Mononuclear cell (primary cell): ENCODE measurements around the gene FCHO1. TPM values are rescaled to one million over a fixed set of nuclear protein-coding genes. Genes with fewer than 3 reads are reported as not detected.
"Not testable (repeated sequence)": the region's sequence is repeated elsewhere in the genome, so short reads cannot be mapped to it uniquely, and the experiment has no call there.

Experiments
- H3K27me3 ChIP-seq: 2 replicates; pipeline ENCODE4 v1.6.0; 2011; ENCODE audit warnings: low read length, control low read depth; ENCODE audit not compliant: insufficient read depth
- H3K4me1 ChIP-seq: 2 replicates; pipeline ENCODE4 v1.5.1; 2011; ENCODE audit warnings: mild to moderate bottlenecking, low read length, control low read depth; ENCODE audit not compliant: insufficient read depth
- H3K4me3 ChIP-seq: 2 replicates; pipeline ENCODE4 v1.5.1; 2011; ENCODE audit warnings: mild to moderate bottlenecking, low read length, moderate library complexity
- H3K9me3 ChIP-seq: 2 replicates; pipeline ENCODE4 v1.5.1; 2011; ENCODE audit warnings: low read depth, mild to moderate bottlenecking, control low read depth, low read length
- total RNA-seq: library from RNA; depleted of rRNA; stranded (reverse); fragments of >200 nt; gene quantifications from one replicate; pipeline ENCODE4 v1.2.3, GENCODE V29; 2012

FCHO1 gene
- total RNA-seq, 1 donor = 24.1 TPM

GRCh38 chr19:17766543-17767131 is 15.4 kb downstream of the FCHO1 start:
- no peaks in the 10 kb centered on the region for H3K27me3 ChIP-seq
- H3K4me1 ChIP-seq = peaks cover 19% of the 10 kb centered on the region
- no peak overlapping the region for H3K4me3 ChIP-seq
- H3K9me3 ChIP-seq = no peaks in the 10 kb centered on the region

GRCh38 chr19:17767559-17767958 is 16.3 kb downstream of the FCHO1 start:
- Histone ChIP-seq H3K27me3 (no peaks in the 10 kb centered on the region), H3K4me1 (peaks cover 19% of the 10 kb centered on the region), H3K9me3 (no peaks in the 10 kb centered on the region), H3K4me3 (no peak overlapping the region)

GRCh38 chr19:17770613-17771012 is 19.3 kb downstream of the FCHO1 start:
- Histone ChIP-seq H3K27me3 (no peaks in the 10 kb centered on the region), H3K9me3 (no peaks in the 10 kb centered on the region), H3K4me1 (peaks cover 9% of the 10 kb centered on the region), H3K4me3 (no peak overlapping the region)

GRCh38 chr19:17772172-17772571 is 20.9 kb downstream of the FCHO1 start:
- H3K27me3 ChIP-seq = no peaks in the 10 kb centered on the region
- peaks cover 5% of the 10 kb centered on the region for H3K4me1 ChIP-seq
- H3K4me3 ChIP-seq = no peak overlapping the region
- no peaks in the 10 kb centered on the region for H3K9me3 ChIP-seq

- Histone ChIP-seq H3K9me3 (no peaks in the 10 kb centered on the region), H3K27me3 (no peaks in the 10 kb centered on the region), H3K4me3 (no peak overlapping the region), H3K4me1 (peaks cover 15% of the 10 kb centered on the region)
These were observed 24.1 kb downstream of the FCHO1 start for GRCh38 chr19:17775245-17775927.

- H3K27me3 ChIP-seq = no peaks in the 10 kb centered on the region
- H3K9me3 ChIP-seq = no peaks in the 10 kb centered on the region
- H3K4me3 ChIP-seq = no peak overlapping the region
- peaks cover 15% of the 10 kb centered on the region for H3K4me1 ChIP-seq
These were observed 24.9 kb downstream of the FCHO1 start for GRCh38 chr19:17775991-17776803.

GRCh38 chr19:17777840-17778239 is 26.6 kb downstream of the FCHO1 start:
- peaks cover 15% of the 10 kb centered on the region for H3K4me1 ChIP-seq
- H3K4me3 ChIP-seq, H3K9me3 ChIP-seq, H3K27me3 ChIP-seq: not testable (repeated sequence)

GRCh38 chr19:17778251-17778967 is 27.1 kb downstream of the FCHO1 start:
- Histone ChIP-seq H3K9me3 (no peaks in the 10 kb centered on the region), H3K4me1 (peaks cover 15% of the 10 kb centered on the region), H3K4me3 (peak overlapping the region; percentile 9), H3K27me3 (no peaks in the 10 kb centered on the region)

GRCh38 chr19:17778968-17779929 is 28.0 kb downstream of the FCHO1 start:
- peaks cover 18% of the 10 kb centered on the region for H3K4me1 ChIP-seq
- no peaks in the 10 kb centered on the region for H3K9me3 ChIP-seq
- no peaks in the 10 kb centered on the region for H3K27me3 ChIP-seq
- H3K4me3 ChIP-seq = peak overlapping the region; percentile 9

GRCh38 chr19:17780781-17781180 is 29.5 kb downstream of the FCHO1 start:
- Histone ChIP-seq H3K27me3 (no peaks in the 10 kb centered on the region), H3K4me1 (peaks cover 17% of the 10 kb centered on the region), H3K9me3 (no peaks in the 10 kb centered on the region), H3K4me3 (no peak overlapping the region)

GRCh38 chr19:17783721-17784120 is 32.4 kb downstream of the FCHO1 start:
- not testable (repeated sequence) for H3K27me3 ChIP-seq, H3K9me3 ChIP-seq, H3K4me1 ChIP-seq, H3K4me3 ChIP-seq

GRCh38 chr19:17784201-17785008 is 33.1 kb downstream of the FCHO1 start:
- no peak overlapping the region for H3K4me3 ChIP-seq
- peaks cover 4% of the 10 kb centered on the region for H3K4me1 ChIP-seq
- no peaks in the 10 kb centered on the region for H3K9me3 ChIP-seq
- H3K27me3 ChIP-seq = no peaks in the 10 kb centered on the region

- Histone ChIP-seq H3K4me1 (peaks cover 12% of the 10 kb centered on the region), H3K27me3 (no peaks in the 10 kb centered on the region), H3K9me3 (no peaks in the 10 kb centered on the region), H3K4me3 (no peak overlapping the region)
These were observed 36.1 kb downstream of the FCHO1 start for GRCh38 chr19:17787274-17787913.
